Measurements from ENCODE around the gene CACHD1.

The CACHD1 gene

GRCh38 chr1:64659478-64660138 lies 189.7 kb downstream of the CACHD1 start:
- DNase-seq (ENCODE audit: low spot score), result no peak

DNA sequence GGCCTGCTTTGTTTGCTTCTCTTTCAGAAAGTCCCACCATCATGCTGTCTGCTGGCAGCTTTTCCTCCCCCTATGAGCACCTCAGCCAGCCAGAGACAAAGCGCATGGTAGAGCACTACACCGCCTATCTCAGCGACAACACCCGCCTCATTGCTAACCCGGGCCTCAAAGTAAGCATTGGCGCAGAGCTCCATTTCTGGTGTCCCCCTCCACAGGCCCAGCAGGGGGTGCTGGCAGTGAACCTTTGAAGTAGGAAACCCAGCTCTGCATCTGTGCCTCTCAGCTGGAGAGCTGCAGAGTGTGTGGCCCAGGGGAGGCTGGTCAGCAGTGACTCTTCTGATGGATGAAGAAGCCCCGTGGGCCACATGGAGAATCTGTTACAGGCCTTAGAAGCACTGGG lies 193.7 kb downstream of the CACHD1 start:
- DNase-seq (ENCODE audit: low spot score), result peak; percentile 41

DNA sequence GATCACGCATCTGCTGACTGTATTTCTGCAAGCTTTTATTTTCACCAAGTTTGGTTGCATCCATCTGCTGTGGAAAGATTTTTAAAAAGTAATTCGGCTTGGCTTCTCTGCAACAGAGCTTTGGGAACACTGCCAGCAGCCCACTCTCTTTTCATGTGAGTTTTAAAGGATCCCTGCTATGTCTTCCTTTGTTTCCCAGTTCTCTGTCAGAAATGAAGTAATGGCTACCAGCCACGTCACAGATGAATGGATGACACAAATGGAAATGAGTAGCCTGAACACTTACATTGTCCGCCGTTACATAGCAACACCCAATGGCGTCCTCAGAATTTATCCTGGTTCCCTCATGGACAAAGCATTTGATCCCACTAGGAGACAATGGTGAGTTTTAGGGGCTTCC lies 194.4 kb downstream of the CACHD1 start:
- DNase-seq (ENCODE audit: low spot score), result no peak

DNA sequence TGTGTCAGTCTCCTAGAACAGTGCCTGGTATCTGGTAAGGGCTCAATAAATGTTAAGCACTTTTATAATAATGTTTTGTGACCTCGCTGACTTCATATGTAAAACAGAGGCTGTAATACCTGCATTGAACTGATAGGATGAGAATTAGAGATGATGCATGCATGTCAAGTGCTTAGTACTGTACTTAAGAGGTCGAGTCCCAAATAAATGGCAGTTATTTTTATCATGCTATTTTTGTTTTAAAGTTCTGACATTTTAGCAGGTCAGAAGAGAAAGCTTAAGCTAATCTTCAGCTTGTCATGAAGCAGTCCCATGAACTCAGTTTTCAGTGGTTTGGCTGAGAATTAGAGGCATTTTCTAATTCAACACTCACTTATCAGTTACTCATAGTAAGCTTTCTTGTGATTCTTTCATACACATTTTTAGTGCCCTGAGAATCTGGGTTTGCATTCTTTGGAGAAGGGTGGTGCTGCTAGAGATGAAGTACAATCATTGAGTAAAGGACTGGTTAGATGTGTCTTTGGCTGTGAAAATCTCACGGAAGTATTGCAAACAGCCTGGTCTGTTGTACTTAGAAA lies 199.3 kb downstream of the CACHD1 start:
- no peak for DNase-seq (ENCODE audit: low spot score)

DNA sequence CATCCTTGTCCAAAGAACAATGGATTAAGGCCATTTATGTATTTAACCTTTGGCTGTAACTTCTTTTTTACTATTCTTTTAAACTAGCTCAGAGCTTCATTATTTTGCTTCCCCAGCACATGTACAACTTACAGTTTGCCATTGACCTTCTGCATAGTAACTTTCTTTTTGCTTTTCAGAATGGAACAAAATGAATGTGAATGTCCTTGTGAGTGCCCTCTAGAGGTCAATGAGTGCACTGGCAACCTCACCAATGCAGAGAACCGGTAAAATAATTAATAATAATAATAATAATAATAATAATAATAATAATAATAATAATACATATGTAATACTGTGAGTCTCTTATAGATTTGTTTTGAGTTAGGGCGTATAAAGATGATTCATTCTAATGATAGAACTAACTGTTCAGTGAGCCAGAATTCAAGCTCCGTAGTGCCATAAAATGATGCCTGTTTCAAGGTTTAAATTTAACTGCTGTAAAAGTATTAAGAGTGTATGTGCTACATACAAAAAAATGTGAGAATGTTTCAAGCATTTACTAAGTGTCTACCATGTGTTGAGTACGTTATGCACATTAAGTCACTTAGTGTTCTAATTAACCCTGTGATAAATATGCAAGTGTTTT lies 205.9 kb downstream of the CACHD1 start:
- peak; percentile 38 for DNase-seq (ENCODE audit: low spot score)

DNA sequence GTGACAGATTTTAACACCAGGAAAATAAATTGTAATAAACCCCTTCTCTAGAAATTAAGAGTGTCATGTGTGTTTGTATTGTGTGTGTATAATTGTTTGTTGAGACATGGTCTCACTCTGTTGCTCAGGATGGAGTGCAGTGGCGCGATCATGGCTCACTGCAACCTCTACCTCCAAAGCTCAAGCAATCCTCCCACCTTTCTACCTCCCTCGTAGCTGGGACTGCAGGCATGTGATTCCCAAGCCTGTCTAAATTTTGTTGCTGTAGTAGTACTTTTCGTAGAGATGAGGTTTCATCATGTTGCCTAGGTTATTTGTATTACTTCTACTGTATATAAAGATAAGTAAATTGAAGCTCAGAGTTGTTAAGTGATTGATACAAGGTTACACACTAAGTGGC lies 206.5 kb downstream of the CACHD1 start:
- DNase-seq (ENCODE audit: low spot score), result no peak

GRCh38 chr1:64677532-64677931 lies 207.6 kb downstream of the CACHD1 start:
- no peak for DNase-seq (ENCODE audit: low spot score)

GRCh38 chr1:64678366-64678765 lies 208.4 kb downstream of the CACHD1 start:
- no peak for DNase-seq (ENCODE audit: low spot score)

DNA sequence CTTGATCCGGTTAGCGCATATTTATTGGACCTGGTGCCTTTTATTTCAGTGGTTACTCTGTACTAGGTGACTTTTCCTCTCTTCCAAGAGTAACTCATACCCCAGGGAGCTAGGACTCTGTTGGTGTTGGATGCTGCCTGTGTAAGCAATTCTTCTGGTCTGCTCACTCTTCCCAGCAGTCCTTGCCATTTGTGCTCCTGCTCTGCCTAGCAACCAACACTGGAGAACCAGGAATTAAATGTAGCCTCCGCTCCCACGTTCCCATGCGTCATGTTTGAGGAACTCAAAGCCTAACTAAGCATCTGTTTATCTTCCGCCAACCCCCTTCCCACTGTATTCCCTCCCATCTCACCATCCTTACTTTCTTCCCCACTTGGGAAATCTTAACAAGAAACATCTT lies 209.2 kb downstream of the CACHD1 start:
- no peak for DNase-seq (ENCODE audit: low spot score)

DNA sequence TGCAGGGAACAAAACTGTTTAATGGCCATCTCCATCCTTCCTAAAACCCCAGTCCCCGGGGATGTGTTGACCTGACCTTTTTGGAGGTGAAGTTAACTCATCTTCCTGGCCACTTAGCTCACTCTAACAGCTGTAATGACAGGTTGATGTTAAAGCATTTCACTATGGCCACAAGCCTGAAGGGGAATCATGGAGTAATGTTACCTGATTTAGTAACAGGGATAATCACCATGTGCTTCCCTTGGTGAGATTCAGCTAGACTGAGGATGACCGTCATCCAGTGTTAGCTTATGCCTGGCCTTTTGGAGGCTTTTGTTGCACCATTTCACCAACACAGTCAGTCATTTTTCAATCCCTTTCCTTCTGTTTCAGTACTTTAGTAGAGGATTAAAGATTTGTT lies 210.7 kb downstream of the CACHD1 start:
- DNase-seq (ENCODE audit: low spot score), result no peak

GRCh38 chr1:64681043-64681442 lies 211.1 kb downstream of the CACHD1 start:
- no peak for DNase-seq (ENCODE audit: low spot score)

DNA sequence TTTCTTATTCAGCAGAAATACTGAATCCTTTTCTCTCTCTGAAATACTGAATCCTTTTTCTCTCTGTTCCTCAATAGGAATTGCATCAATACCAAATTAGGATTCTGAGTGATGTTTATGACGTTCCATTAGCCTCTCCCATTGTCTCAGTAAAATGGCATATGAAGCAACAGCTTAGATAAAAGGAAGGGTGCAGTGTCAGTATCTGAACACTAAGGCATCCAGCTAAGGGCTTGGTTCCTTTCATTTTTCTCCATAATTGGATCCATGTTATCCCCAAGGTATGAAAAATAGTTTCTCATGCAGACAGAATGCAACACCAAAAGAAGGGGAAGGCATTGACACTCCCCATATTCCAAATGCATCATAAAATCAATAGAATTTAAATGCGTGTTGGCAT lies 213.5 kb downstream of the CACHD1 start:
- DNase-seq (ENCODE audit: low spot score), result no peak

DNA sequence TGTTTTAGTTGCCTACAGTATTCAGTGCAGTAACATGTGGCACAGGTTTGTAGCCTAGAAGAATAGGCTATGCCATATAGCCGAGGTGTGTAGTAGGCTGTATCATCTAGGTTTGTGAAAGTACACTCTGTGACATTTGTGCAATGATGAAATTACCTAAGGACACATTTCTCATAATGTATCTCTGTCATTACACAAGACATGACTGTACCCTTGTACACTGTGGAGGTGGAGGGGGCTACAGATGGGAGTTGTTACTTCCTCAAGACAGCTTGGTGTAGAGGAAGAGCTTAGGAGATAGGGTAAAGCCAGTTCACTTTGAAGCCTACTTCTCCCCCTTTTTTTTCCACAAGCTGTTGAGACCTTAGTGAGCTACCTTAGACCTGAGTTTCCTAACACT lies 215.3 kb downstream of the CACHD1 start:
- no peak for DNase-seq (ENCODE audit: low spot score)

- no peak for DNase-seq (ENCODE audit: low spot score)
Measured at GRCh38 chr1:64685765-64686341, 215.9 kb downstream of the CACHD1 start.

DNA sequence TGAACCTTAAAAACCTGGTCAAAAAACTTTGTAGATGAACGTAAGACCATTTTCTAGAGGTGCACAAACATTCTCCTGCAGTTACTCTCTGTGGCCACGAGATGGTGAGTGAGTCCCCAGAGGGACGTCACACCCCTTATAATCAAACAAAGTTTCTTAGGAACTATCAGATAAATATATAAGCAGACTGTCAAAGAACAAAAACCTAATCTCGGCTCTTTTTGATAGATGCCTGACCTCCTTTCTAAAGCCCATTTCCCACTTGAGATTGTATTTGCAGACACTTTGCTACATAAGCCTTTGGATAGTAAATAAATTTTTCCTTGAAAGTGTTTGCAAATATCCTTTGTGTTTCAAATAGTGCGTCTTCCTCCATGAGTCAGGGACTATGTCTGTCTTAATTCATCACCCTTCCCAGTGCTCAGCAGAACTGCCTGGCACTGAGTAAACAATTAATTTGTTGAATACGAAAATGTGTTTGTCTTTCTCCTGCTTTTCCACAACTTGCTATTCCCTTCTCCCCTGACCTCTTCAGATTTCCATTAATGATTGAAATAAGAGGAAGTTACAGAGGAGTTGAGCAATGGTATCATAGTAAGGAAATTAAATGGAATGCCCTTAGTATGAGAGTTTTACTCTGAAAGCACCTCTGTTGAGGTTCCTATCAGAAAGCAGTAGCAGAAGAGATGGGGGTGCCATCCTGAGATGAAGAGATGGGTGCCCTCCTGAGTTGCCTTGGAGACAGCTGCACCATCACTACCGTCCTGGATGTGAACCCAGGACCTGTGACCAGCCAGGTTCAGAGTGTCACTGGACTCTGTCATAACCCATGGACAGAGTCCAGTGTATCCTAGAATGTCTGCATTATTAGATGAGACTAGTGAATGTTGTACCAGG lies 217.1 kb downstream of the CACHD1 start:
- peak; percentile 61 for DNase-seq (ENCODE audit: low spot score)

GRCh38 chr1:64687725-64688327 lies 217.9 kb downstream of the CACHD1 start:
- DNase-seq (ENCODE audit: low spot score), result no peak

DNA sequence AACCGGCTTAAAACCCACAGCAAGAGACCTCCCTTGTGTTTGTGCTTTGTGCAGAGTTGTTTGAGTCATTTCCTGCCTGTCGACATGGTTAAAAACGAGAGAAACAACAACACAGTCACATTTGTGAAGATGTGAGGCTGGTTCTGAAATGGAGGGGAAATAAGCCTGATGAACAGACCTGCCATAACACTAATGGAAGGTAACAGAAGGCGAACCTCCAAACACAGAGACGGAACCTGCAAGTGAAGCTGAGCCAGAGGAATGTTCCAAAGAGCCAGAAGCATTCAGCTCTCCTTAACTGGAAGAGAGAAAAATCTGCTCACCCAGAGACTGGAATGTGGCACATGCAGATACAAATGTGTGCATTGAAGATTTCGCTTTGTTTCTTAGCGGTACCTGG lies 221.7 kb downstream of the CACHD1 start:
- no peak for DNase-seq (ENCODE audit: low spot score)

DNA sequence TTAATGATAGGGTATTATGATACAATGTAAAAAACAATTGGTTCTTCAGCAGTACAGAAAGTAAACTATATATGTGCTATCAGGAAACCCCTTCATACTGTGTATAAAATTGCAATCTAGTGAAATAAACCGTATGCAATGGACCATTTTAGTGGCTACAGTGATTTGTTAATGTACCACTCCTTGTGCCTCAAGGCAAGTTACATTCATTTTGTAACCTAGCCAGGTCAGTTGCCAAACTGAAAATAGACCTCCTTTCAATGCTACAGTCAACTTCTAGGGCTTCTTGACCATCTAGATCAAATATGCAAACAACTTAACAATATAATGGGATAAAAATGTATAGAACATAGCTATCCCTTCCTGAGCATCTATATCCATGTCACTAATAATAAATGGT lies 223.0 kb downstream of the CACHD1 start:
- no peak for DNase-seq (ENCODE audit: low spot score)

GRCh38 chr1:64693406-64693805 lies 223.5 kb downstream of the CACHD1 start:
- DNase-seq (ENCODE audit: low spot score), result no peak

DNA sequence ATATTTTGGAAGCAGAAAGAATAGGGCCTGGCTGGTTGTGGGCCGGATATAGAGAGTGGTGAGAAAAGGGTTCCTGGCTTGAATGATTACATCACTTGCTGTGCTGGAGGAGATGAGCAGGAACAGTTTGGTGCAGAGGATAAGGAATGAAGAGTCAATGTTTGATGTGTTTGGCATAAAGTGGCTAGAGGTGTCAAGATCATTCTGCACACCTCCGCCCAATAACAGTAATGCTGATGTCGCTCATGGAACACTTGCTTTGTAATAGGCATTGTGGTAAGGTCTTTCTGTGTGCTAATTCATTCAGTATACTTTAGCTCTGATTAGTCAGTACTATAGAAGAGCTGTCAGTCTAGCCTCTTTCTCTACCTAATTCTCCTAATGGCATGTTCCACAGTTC lies 226.9 kb downstream of the CACHD1 start:
- no peak for DNase-seq (ENCODE audit: low spot score)

DNA sequence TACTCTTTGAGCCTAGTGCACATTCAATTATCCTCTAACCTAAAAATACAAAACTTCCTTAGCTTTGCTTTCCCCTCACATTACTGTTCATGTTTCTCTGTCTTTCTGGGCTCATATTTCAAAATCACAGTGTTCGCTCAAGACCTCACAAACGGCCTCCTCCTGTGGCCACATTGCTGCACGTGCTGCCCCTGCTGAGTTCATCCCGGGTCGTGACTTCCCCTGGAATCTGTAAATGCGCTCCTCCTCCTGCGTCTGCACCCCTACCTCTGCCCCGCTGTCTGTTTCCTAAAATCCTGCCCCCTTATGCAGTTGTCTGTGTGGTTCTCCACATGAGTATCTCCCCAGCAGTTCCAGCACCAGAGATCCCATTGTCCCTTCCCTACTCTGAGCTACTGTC lies 229.4 kb downstream of the CACHD1 start:
- DNase-seq (ENCODE audit: low spot score), result no peak

DNA sequence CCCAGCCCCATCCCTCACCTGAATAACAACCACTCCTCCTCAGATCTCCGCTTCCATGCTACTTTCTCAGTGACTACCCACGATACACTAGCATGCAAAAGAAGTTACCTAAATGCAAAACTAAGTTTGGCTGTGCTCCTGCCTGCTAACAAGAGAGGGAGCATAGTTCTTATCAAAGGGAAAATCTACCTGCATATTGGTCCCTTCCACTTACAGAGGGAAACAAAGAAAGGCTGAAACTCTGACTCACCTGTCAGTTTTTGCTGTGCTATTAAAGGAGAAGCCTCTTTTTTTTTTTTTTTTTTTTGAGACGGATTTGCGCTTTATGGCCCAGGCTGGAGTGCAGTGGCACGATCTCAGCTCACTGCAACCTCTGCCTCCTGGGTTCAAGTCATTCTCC lies 231.1 kb downstream of the CACHD1 start:
- DNase-seq (ENCODE audit: low spot score), result no peak
